Hematopoietic multipotent progenitor cell treated with erythropoietin and hydrocortisone succinate and interleukin-3 and kit ligand, for 6 days (in vitro differentiated cells): ENCODE measurements around the gene HSDL2.

Experiments
- DNase-seq: peaks from one replicate; pipeline ENCODE4 v3.0.0-alpha.2; 2015

The HSDL2 gene

DNA sequence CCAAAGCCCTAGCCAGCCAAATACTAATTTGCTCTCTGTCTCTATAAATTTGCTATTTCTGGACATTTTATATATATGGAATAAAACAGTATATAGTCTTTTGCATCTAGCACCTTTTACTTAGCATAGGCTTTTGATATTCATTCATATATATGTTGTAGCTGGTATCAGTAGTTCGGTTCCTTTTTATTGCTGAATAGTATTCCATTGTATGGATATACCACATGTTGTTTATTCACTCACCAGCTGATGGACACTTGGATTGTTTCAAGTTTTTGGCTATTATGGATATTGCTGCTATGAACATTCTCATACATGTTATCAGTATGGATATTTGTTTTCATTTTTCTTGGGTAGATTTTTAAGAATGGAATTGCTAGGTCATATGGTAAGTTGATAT is 82.9 kb downstream of the HSDL2 start:
- DNase-seq = no peak

GRCh38 chr9:112465352-112465751 is 85.4 kb downstream of the HSDL2 start:
- DNase-seq = no peak

GRCh38 chr9:112472996-112473395 is 93.1 kb downstream of the HSDL2 start:
- DNase-seq = no peak

- no peak for DNase-seq
Measured at GRCh38 chr9:112473986-112474385, 94.1 kb downstream of the HSDL2 start.

DNA sequence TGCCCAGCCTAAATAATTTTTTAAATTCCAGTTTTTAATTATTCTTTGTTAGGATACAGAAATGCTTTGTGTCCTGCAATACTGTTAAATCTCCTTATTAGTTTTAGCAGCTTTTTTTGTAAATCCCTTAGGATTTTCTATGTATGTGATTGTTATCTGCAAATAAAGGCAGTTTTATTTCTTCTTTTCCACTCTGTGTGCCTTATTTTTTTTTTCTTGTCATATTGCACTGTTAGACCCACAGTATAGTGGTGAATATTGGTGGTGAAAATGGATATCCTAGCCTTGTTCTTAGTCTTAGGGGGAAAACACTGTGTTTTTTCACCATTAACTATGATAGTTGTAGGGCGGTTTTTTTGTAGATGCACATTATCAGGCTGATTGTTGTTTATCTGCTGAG is 95.4 kb downstream of the HSDL2 start:
- DNase-seq = no peak

- no peak for DNase-seq
Measured at GRCh38 chr9:112477330-112477729, 97.4 kb downstream of the HSDL2 start.

- no peak for DNase-seq
Measured at GRCh38 chr9:112479221-112479620, 99.3 kb downstream of the HSDL2 start.

DNA sequence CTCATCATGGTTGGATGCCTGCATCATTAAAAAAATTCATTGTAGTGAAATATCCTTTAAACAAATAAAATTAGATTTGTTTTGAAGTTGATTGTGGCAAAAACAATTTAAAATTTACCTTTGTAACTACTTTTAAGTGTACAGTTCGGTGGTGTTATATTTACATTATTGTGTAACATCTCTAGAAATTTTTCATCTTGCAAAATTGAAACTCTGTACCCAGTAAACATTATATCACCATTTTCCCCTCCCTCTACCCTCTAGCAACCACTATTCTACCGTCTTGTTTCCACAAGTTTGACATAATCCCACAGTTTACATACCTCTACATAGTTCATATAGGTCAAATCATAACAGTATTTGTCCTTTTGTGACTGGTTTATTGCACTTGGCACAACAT is 104.7 kb downstream of the HSDL2 start:
- no peak for DNase-seq

- DNase-seq = no peak
Measured at GRCh38 chr9:112485574-112485973, 105.7 kb downstream of the HSDL2 start.

- peak; percentile 92 for DNase-seq
Measured at GRCh38 chr9:112486221-112487007, 106.5 kb downstream of the HSDL2 start, which contains the start of gene KIAA1958. Gene KIAA1958, plus strand, starts transcription at chr9:112486827. Its CDS starts 87,254 bp downstream, at chr9:112574081.

DNA sequence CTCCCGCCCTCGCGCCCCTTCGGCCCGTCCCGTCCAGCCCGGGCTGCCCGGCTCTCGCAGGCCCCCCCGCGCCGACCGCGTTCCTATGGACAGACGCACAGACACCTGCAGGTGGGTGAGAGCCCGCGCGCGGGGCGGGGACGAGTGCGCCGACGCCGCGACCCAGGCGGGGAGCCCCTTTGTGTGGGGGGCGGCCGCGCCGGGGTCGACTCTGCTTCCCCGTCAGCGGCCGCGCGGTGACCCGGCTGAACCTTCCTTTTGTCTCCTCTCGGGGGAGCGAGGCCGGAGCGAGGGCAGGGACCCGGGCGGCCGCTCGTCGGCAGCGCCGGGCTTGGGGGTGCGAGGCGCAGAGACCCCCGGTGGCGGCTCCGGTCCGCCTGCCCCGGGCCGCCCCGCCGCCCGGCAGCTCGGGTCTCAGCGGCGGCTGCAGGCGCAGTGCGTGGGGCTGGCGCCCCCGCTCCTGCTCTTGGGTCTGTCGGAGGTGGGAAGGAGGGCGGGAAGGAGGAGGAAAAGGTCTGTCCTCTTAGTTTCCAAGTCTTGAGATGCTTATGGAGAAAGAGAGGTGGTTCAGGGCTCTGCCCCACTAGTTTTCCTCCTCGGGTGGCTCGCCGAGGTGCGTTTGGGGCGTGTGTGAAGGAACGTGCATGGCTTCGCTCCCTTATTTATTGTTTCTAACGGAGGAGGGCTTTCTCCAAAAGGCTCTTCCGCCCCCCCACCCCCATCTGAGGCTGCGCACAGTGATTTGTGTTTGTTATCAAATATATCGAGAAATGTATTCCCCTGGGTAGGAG is 107.3 kb downstream of the HSDL2 start:
- peak; percentile 65 for DNase-seq

- DNase-seq = no peak
Measured at GRCh38 chr9:112487799-112488340, 108.0 kb downstream of the HSDL2 start.

DNA sequence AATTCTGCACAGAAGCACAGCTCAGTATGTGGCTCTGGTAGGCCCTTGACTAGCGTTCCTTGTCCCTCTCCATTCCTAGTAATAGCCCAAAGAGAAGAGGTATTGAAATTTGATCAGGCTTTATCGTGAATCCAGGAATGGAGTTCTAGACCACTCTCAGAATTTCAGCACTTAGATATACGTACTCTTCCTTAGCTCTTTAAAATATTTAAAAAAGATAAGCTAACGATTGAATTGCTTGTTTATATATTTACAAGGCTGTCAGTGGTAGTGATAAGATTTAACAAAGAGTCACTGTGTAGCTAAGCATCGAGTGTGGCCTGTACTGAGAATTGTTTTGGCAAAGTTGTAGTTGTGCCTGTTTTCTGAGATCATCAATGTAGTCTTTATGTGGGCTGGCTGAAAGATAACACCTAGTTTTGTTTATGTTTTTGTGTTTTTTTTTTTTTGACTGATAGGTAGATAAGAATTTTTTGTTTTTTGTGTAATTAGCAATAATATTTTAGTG is 109.2 kb downstream of the HSDL2 start:
- peak; percentile 18 for DNase-seq

DNA sequence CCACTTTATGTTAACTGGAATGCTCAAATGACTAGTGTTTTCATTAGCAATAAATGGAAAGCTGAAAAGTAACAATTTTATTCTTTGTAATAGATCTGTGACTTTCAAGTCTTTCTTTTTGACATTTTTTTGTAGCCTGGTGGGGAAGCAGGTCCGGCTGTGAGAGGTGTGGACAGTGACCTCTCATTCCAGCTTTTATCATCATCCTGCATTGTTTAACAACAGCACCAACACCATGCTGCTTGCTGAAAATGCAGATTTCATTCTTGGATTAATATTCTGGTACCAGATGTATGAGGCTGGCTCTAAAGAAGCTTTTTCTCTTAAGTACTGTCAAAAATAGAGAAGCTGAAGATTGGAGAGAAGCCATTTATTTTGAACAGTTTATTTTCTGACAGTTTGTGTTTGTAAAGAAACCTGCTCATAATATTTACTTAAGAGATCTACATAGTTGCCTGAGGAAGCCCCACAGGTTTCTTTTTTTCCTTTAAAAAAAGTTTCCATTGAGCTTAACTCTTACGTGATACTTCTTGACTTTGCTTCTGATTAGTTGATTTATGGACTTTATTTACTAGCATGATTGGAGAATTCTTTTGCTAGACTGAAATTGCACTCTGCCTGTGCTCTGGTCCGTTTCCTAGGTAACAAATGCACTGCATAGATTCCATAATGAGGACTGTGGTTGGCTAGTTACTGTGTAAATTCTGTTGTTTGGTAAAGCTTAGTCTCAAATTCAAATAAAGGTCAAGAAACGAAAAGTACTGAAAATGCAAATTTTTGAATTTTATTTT is 110.2 kb downstream of the HSDL2 start:
- no peak for DNase-seq

GRCh38 chr9:112493393-112494137 is 113.7 kb downstream of the HSDL2 start:
- DNase-seq = no peak

DNA sequence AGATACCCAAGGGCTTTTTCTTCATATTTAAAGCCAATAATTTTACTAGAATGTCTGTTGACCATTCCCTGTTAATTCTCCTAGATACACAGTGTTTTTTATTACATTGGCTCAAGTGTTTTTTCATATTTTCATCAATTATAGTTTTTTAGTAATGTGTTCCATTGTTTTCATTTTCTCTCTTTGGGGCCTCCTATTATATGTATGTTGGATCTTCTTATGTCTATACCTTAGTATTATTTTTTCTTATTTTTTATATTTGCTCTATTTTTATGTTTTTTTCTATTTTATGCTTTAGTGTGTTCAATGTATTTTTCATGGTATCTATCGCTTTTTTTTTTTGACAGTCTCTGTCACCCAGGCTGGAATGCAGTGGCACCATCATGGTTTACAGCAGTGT is 114.2 kb downstream of the HSDL2 start:
- DNase-seq = no peak

- DNase-seq = peak; percentile 21
Measured at GRCh38 chr9:112495614-112496013, 115.7 kb downstream of the HSDL2 start.

GRCh38 chr9:112496074-112496722 is 116.3 kb downstream of the HSDL2 start:
- peak; percentile 52 for DNase-seq

DNA sequence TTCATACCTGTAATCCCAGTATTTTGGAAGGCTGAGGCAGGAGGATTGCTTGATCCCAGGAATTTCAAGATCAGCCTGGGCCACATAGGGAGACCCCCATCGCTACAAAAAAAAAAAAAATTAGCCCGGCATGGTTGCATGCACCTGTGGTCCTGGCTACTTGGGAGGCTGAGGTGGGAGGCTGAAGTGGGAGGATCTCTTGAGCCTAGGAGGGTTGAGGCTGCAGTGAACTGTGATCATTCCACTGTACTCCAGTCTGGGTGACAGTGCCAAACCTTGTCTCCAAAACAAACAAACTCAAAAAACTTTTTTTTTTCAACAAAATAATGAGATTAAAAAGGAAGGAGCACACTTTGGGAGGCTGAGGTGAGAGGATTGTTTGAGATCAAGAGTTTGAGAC is 120.9 kb downstream of the HSDL2 start:
- no peak for DNase-seq

DNA sequence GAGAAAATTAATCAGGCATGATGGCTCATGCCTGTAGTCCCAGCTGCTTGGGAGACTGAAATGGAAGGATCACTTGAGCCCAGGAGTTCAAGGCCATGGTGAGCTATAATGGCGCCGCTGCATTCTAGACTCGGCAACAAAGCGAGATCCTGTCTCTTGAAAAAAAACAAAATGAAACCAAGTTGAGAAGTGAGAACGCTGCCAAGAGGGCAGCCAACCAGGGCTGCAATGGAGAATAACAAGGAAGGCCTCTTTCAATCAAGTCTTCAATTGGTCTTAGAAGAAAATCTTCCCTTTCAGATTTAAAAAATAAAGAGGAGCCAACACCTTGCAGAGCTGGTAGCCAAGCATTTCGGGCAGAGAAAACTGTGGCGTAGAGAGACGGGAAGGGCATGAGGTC is 121.4 kb downstream of the HSDL2 start:
- no peak for DNase-seq

- no peak for DNase-seq
Measured at GRCh38 chr9:112502175-112502946, 122.5 kb downstream of the HSDL2 start.
